ENCODE data around the gene FIG4. TPM values are rescaled to one million over a fixed set of nuclear protein-coding genes. Genes with fewer than 3 reads are reported as not detected.
A peak's percentile ranks its signal among the peaks of the same experiment; 100 is the strongest.

FIG4 gene
- 6.8 and 8.4 TPM in 2 replicates for polyA plus RNA-seq (2012; rRNA removed)
- polyA plus RNA-seq (2012; cell fraction: cytosol; rRNA removed), result 8.7 and 9.6 TPM in 2 replicates
- polyA plus RNA-seq (2012; cell fraction: nucleus; rRNA removed), result 6.4 and 11.1 TPM in 2 replicates

- Histone ChIP-seq H3K27ac (ENCODE audit: low read depth in 2 of 2, low read length in 1 of 2) (peak within 1 kb of the TSS; percentile 51 to 87), H3K4me1 (ENCODE audit: control insufficient read depth in 1 of 2, insufficient read depth in 2 of 2, low read depth in 1 of 2, low read length in 1 of 2) (peaks cover 0 to 3% of the 10 kb centered on the region in 2 experiments; a peak in 3 of 4 replicates), H3K4me2 (peak within 1 kb of the TSS; percentile 88), H4K20me1 (ENCODE audit: insufficient read depth) (no peaks in the 10 kb centered on the region), H2AFZ (ENCODE audit: low read depth) (peak within 1 kb of the TSS; percentile 97), H3K9me2 (no peaks in the 10 kb centered on the region), H3K36me3 (replicated peaks in 1 of 2; ENCODE audit: control insufficient read depth in 1 of 2, insufficient read depth in 2 of 2, low read length in 1 of 2) (peaks cover 0 to under 1% of the 10 kb centered on the region in 2 experiments), H3K27me3 (ENCODE audit: insufficient read depth) (no peaks in the 10 kb centered on the region), H3K9me3 (no peaks in the 10 kb centered on the region), H3F3A (replicated peaks; ENCODE audit: insufficient read depth) (no peaks in the 10 kb centered on the region), H3K4me3 (ENCODE audit: low read depth in 2 of 2, low read length in 1 of 2) (peak within 1 kb of the TSS; percentile 88 to 96), H3K79me2 (ENCODE audit: insufficient read depth) (no peaks in the 10 kb centered on the region), H3K9ac (peak within 1 kb of the TSS; percentile 64)
- ChIA-PET POLR2A (interaction anchor here (1.1 kb wide), 1 partner anchor 1268 kb away, joined by 3 read pairs; the partner anchor contains the start of gene GTF3C6), CTCF (interaction anchor here (0.6 to 2.4 kb wide), 7 partner anchors 9 to 699 kb away, joined by 3 to 14 read pairs (median 3); no protein-coding TSS in a partner anchor)
- WGBS (ENCODE audit: low lambda C conversion rate), result under 1% methylated on average over 29 of the region's 47 CpGs
- DNase-seq, result peak; percentile 96
- TF ChIP-seq REST (IDR thresholded peaks at IDR 0.05; ENCODE audit: low read depth, low read length) (no peak), USF2 (IDR thresholded peaks at IDR 0.05; ENCODE audit: borderline replicate concordance, low read depth, low read length) (0 out of 2 replicates have a peak, but pooled peaks have one; percentile 5), TCF12 (IDR thresholded peaks at IDR 0.05) (no peak), YY1 (IDR thresholded peaks at IDR 0.05; ENCODE audit: low read depth) (peak; percentile 97), CHD2 (IDR thresholded peaks at IDR 0.05; ENCODE audit: low read length, partially characterized antibody) (peak; percentile 65), POLR2AphosphoS5 (IDR thresholded peaks at IDR 0.05; ENCODE audit: low read depth, low read length) (peak; percentile 70), ELF1 (IDR thresholded peaks at IDR 0.05) (peak; percentile 70), PBX3 (IDR thresholded peaks at IDR 0.05) (no peak; the same call in 1 of the 2 replicates), NRF1 (IDR thresholded peaks at IDR 0.05; ENCODE audit: low read depth, low read length) (peak; percentile 84), RXRA (IDR thresholded peaks at IDR 0.05; ENCODE audit: borderline replicate concordance, low read depth) (no peak), ZBTB33 (IDR thresholded peaks at IDR 0.05; ENCODE audit: borderline replicate concordance, low read depth) (peak; percentile 37; the same call in 1 of the 2 replicates), GATA2 (CRISPR knock-in tag; IDR thresholded peaks at IDR 0.05) (no peak), USF1 (IDR thresholded peaks at IDR 0.05; ENCODE audit: borderline replicate concordance, low read depth) (0 out of 2 replicates have a peak, but pooled peaks have one; percentile 36), MXI1 (IDR thresholded peaks at IDR 0.05; ENCODE audit: low read depth, low read length) (peak; percentile 49), TEAD4 (IDR thresholded peaks at IDR 0.05; ENCODE audit: borderline replicate concordance, insufficient read depth) (no peak), GABPA (IDR thresholded peaks at IDR 0.05; ENCODE audit: low read depth) (peak; percentile 50; the same call in 1 of the 2 replicates), JUND (IDR thresholded peaks at IDR 0.05) (no peak), FOSL2 (IDR thresholded peaks at IDR 0.05; ENCODE audit: borderline replicate concordance, low read depth) (no peak), CTCF (IDR thresholded peaks at IDR 0.05) (peak; percentile 42), RCOR1 (IDR thresholded peaks at IDR 0.05; ENCODE audit: low read length) (0 out of 2 replicates have a peak, but pooled peaks have one; percentile 24), FOXJ3 (CRISPR knock-in tag; IDR thresholded peaks at IDR 0.05) (no peak)
These were observed at the start of gene FIG4, which contains the start of gene AK9 for GRCh38 chr6:109690737-109691621. FIG4 (plus strand) TSS chr6:109691296; CDS start chr6:109691436, 140 bp downstream. AK9 (minus strand) TSS chr6:109691202; CDS start chr6:109675745, 15,457 bp downstream.
